Cortex of kidney (tissue), 1 donor: ENCODE results near the gene PITPNC1.
"Not testable (repeated sequence)": the region's sequence is repeated elsewhere in the genome, so short reads cannot be mapped to it uniquely, and the experiment has no call there.

Experiments used
- DNase-seq: peaks from one replicate; lab custom pipeline; 2025; lab: John Stamatoyannopoulos, UW

Gene PITPNC1

DNA sequence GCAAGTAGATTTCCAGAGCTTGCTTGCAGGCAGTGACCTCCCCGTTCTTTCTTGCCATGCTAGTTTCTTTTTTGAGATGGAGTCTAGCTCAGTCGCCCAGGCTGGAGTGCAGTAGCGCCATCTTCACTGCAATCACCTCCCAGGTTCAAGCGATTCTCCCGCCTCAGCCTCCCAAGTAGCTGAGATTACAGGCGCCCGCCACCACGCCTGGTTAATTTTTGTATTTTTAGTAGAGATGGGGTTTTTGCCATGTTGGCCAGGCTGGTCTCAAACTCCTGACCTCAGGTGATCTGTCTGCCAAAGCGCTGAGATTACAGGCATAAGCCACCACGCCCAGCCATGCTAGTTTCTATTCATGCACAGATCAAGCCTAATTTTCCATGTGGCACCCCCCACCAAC, 139.5 kb downstream of the PITPNC1 start:
- DNase-seq, result not testable (repeated sequence)

DNA sequence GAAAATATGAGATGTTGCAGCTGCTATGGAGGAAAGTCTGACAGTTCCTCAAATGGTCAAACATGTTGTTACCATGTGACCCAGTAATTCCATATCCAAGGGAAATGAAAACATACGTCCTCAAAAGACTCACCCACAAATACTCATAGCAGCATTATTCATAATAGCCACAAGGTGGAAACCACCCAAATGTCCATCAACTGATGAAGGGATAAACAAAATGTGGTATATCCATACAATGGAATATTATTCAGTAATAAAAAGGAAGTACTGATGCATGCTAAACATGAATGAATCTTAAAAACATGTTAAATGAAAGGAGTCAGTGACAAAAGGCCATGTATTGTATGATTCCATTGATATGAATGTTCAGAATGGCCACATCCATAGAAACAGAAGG, 140.2 kb downstream of the PITPNC1 start:
- DNase-seq, result no peak

- no peak for DNase-seq
Observed at GRCh38 chr17:67518876-67519275, 141.8 kb downstream of the PITPNC1 start.

DNA sequence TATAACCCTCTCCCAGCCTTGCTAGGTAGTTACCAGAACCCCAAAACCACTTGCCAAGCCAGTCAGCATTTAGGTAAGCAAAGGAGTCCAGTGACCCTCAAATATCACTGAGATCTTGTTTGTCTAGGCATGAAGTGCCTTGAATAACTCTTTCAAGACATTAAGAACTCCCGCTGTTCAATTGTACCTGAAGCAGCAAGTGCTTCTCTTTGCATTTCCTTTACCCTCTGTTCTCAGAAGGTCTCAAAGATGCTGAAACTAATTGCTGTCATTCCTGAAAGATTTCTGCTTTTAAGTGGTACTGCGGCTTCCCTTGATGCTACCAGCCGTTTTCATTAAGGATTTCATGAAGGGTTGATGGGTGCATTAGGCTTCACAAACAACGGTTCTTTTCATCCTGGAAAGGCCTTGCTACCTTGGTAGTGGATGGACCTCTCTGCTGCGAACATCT, 142.7 kb downstream of the PITPNC1 start:
- DNase-seq, result no peak

- DNase-seq, result no peak
Observed at GRCh38 chr17:67520252-67520906, 143.3 kb downstream of the PITPNC1 start.

DNA sequence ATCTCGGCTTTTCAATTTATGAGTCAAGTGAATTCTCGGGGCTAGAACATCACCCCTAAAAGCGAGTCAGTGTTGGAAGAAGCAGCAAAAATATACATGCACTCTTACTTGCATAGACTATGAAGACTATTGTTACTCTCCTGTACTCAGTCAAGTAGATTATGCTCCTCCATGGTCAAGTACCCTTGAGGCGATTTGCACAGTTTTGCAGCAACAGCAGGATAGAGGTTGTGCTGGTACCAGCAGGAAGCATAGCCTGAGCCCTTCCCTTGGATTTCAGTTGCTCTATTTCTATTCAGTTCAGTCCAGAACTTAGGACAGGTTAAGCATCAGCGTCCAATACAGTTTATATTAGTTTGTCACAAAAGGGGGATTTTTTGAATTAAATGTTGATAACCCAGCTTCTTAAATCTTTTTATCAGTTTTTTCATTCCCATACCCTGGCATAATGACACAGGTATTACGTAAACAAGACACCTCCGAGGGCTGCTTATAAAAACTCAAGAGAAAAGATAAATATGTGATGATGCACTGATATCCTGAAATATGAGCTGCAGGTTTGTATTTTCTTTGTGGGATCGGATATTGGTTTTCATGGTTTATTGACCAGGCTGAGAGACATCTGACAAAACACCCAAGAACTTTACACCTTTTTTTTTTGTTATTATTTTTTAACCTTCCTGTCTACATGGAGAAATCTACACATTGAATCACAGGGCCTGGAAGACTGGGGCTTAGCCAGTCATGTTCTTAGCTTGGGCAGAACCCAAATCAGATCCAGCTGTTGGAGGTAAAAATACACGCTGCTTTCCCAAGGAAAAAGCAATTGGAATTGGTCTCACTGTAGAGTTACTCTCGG, 144.1 kb downstream of the PITPNC1 start:
- no peak for DNase-seq

DNA sequence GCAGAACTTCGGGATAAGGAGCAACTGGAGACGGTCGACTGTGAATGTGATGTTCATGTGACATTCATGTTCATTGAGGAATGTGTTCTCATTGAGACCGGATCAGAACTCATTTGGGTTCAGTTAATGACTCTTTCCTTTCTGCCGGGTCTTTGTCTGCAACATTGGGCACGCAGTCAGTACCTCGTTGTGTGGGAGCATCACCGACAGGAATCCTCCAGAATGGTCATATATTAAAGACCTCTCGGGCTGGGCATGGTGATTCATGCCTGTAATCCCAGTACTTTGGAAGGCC, 144.6 kb downstream of the PITPNC1 start:
- no peak for DNase-seq

DNA sequence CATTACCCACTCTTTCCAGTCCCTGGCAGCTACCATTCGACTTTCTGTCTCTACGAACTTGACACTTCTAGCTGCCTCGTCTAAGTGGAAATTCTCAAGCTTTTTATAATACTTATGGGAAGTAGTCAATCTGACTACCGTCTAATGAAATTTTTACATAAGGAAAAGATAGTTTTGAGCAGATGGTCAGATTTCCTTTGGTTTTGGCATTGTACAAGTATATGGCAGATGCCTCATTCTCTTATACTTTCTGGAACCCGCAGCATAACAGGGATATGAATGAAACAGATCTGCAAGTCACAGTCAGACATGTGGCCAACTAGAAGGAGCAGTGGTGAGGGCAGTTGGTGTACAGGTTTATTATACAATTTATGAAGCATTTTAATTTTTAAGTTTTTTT, 146.0 kb downstream of the PITPNC1 start:
- no peak for DNase-seq

GRCh38 chr17:67525239-67526135, 148.4 kb downstream of the PITPNC1 start:
- DNase-seq, result no peak

- no peak for DNase-seq
Observed at GRCh38 chr17:67526700-67527099, 149.6 kb downstream of the PITPNC1 start.

GRCh38 chr17:67528751-67529436, 151.8 kb downstream of the PITPNC1 start:
- DNase-seq, result no peak

DNA sequence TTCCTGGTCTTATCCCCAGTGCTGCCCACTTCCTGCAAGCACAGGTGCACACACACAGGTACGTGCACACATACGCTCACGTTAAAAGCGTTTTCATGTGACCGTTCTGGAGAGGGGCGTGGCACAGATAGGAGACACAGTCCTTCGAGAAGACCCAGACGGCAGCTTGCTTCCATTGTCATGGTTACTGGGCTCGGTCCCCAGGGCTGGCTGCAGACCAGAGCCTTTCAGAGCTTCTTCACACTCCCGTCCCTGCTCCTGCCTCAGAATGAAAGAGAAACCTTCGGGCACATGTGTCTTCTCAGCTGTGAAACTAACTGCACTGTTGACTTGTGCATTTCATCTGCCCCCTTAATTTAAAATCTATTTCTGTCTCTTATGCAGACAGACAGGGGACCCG, 154.2 kb downstream of the PITPNC1 start:
- DNase-seq, result no peak

GRCh38 chr17:67532326-67532871, 155.3 kb downstream of the PITPNC1 start:
- DNase-seq, result no peak

- no peak for DNase-seq
Observed at GRCh38 chr17:67534941-67535340, 157.9 kb downstream of the PITPNC1 start.

- no peak for DNase-seq
Observed at GRCh38 chr17:67542219-67543114, 165.4 kb downstream of the PITPNC1 start.

DNA sequence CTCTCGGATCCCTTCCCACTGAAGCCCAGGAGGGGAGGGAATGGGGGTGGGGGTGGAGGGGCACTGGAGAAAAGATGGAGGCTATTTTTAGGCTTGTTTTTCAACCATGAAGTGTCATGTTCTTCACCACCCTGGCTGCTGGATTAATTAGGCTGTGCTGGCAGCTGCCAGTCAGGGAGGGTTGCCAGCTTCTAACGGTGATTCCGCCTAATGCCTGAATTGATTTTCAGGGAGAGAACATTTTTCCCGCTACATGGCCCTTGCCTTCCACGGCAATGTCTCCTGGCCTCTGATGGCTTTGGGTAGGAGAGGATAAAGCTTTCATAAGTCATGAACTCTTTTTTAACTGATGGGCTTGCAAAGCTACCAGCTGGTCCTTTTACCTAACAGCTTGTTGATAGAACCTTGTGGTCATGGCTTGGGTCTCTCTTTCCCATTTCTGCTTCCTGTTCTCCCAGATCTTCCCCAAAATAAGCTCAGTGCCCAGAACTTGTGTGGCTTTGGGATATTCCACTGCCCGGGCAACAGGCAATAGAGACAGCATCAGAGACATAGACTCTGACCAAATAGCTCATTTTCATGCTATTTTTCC, 167.4 kb downstream of the PITPNC1 start:
- DNase-seq, result no peak

GRCh38 chr17:67546578-67547527, 169.8 kb downstream of the PITPNC1 start:
- DNase-seq, result no peak

DNA sequence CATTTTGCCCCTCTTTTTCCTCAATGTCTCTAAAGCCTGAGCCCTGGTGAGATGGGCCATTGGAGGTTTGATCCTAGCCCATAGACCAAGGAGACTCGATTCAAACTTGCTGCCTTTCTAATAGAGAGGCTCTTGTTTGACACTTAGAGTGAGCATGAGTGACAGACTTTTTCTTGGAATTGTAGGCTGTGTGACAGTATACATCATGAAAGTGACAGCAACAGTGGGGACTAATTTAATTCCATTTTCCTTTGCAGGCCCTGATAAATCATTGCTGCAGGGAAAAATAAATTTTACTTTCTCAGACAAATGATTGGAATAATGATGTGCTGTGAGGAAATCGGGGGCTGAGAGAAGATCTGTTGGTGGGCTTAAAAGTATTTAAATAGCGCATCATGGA, 171.6 kb downstream of the PITPNC1 start:
- no peak for DNase-seq

DNA sequence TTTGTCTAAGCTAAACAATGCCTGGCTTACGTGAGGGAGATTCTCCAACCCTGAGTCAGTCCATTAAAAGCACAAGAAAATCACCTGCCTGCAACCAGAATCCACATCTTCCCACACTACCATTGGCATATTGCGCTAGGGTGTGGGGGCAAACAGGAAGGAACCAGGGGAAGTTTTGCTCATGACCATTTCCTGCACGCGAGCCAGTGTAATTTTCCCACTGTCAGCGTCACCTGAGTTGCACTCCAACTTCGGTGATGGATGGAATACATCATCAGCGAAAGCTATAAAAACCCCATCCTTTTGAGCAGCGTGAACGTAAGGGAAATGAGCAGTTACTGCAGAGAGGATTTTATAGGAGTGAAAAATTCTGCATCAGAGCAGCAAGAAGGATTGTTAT, 172.7 kb downstream of the PITPNC1 start:
- DNase-seq, result no peak
